GM19324 (cell line): Measurements from ENCODE around the gene POLR3G.

Source experiments
- ATAC-seq: cut with Tn5 transposase; IDR thresholded peaks from one replicate; pipeline ENCODE4 v1.9.1; 2021; ENCODE audit warnings: mild to moderate bottlenecking, moderate library complexity; ENCODE audit not compliant: unreplicated experiment, low FRiP score

Gene POLR3G

GRCh38 chr5:90549223-90549622 is 74.6 kb downstream of the POLR3G start:
- ATAC-seq: no peak

- ATAC-seq: no peak
Measured at GRCh38 chr5:90549729-90550275, 75.1 kb downstream of the POLR3G start.

GRCh38 chr5:90550963-90551362 is 76.3 kb downstream of the POLR3G start:
- no peak for ATAC-seq

DNA sequence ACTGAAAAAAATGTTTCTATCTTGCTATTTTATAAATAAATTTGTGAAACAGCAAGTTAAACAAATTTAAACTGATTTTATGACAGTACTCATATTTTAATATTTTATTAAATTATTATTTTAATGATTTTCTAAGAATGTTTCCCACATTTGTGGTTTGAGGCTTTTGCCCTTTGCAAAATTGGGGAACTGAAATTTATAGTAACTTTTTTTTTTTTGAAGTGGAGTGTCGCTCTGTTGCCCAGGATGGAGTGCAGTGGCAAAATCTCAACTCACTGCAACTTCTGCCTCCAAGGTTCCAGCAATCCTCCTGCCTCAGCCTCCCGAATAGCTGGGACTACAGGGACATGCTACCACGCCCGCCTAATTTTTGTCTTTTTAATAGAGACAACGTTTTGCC is 76.7 kb downstream of the POLR3G start:
- no peak for ATAC-seq

- no peak for ATAC-seq
Measured at GRCh38 chr5:90553711-90554110, 79.0 kb downstream of the POLR3G start.

DNA sequence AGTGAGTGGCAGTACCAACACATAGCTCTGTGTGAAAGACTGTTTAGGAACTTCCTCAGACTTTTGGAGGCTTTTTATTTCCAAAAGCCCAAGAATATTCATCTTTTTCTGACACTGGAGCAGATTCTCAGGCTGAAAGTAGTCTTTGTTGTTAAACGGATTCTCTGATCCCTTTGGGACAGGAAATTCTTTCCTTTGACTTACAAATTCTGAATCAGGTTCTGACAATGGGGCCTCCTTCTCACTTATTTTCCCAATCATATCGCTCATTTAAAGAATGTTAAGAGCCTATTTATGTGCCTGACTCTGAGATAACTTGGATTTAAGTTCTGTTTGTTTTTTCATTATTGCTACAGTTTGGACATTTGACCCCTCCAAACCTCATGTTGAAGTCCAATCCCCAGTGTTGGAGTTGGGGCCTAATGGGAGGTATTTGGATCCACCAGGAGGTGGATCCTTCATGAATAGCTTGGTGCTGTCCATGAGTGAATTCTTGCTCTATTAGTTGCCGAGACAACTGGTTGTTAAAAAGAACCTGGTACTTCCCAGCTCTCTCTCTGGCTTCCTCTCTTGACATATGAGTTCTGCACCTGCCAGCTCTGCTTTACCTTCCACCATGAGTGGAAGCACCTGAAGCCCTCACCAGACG is 79.8 kb downstream of the POLR3G start:
- no peak for ATAC-seq

DNA sequence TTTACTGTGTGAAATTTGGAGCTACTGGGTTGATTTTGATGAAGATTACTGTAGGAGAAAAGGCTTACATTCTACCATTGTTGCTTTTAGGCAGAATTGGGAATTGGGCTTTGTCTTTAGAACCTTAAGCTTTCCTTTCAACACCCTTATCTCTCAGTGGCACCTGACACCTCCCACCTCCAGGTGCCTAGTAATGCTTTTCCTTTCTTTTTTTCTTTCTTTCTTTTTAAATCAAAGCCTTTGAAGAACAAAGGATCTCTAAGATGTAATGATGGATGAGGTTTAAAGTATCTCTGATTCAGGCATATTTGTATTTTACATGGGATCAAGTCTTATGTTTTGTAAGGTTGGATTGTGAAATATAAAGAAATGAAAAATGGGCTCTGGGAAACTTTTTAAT is 81.0 kb downstream of the POLR3G start:
- no peak for ATAC-seq

GRCh38 chr5:90557391-90557790 is 82.7 kb downstream of the POLR3G start:
- no peak for ATAC-seq

GRCh38 chr5:90557871-90558270 is 83.2 kb downstream of the POLR3G start:
- no peak for ATAC-seq

- ATAC-seq: no peak
Measured at GRCh38 chr5:90558344-90559192, 83.9 kb downstream of the POLR3G start, which contains the start of gene ADGRV1. Gene ADGRV1, plus strand, starts transcription at chr5:90558797. Its CDS starts 99 bp downstream, at chr5:90558896.

DNA sequence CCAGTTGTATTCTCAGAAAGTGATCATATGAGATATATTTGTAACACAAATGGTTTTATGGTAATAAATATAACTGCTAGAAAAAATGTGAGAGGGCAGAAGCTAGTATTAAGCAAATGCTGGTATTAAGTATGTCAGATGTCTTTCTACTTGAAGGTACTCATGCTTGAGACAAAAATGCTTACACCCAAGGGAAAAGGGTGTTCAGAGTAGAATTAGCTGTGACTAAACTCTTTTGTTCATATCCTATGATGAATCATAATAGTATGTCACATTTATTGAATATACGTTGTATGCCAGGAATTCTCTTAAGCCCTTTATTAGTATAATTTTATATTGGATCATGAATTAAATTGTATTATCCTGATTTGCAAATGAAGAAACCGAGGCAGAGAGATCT is 86.1 kb downstream of the POLR3G start:
- no peak for ATAC-seq

DNA sequence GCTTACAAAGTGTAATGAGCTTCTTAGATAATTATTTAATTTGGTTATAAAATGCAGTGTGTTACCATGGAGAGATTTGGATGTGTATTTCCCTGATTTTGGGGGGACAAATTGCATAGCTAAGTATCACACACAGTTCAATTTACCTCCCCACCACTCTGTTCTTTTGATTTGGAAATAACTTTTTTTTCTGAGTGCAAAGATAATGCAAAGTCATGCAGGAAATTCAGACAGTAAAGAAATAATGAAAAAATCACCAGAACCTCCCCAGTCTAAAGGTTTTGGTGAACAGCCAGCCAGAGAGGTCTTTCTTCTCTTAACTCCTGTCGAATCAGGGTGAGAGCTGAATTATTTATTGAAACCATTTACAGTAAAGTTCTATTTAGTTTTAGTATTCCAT is 87.1 kb downstream of the POLR3G start:
- no peak for ATAC-seq

DNA sequence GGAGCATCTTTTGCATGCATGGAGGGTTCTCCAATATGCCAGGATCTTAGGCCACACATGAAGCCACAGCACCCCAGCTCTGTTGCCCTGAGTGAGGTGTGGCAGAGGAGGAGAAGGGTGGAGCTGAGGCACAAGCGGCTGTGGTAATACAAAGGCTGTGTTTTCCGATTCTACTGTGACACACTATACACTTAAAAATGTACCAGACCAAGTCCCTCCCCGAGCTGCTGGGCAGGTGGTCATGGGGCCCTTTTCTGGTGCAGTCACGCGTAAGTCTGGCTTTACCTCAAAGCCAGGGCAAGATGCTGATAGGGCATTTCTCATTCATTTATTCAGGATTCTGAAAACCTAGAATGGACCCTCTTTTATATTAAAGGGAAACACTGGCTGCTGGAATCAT is 87.7 kb downstream of the POLR3G start:
- ATAC-seq: no peak

DNA sequence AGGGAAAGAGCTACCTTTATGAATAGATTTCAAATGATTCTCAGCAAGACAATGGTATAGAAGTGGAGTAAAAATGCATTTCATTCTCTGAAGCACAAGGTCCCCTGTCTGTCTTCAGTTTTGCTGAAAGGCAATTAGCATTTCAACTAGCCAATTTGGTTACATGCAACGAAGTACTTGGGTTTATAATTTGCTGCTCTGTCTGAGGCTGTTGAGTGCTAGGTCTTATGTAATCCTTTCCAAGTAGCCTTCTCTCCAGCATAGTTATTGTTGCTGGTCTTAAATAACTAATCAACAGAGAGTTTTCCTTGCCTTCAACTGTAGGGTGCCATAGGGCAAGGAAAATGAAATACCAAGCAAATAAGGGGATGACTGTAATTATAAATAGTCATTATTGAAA is 88.4 kb downstream of the POLR3G start:
- ATAC-seq: no peak
